Osteoblast (primary cell): ENCODE data around the gene TOMM7. TPM values are rescaled to one million over a fixed set of nuclear protein-coding genes. Genes with fewer than 3 reads are reported as not detected.

Experiments used
- DNase-seq: peaks from one replicate; pipeline ENCODE4 v3.0.0; 2011; ENCODE audit warnings: low spot score, mixed read lengths; ENCODE audit not compliant: insufficient read length; ENCODE audit errors: missing footprints
- H2AFZ ChIP-seq: 2 replicates; pipeline ENCODE4 v1.6.0; 2011; ENCODE audit warnings: mild to moderate bottlenecking, low read length
- H3K27ac ChIP-seq: 2 replicates; pipeline ENCODE4 v1.5.1; 2011; ENCODE audit warnings: mild to moderate bottlenecking, low read depth, low read length, moderate library complexity
- H3K27me3 ChIP-seq: 2 replicates; pipeline ENCODE4 v1.6.0; 2012; ENCODE audit warnings: mild to moderate bottlenecking, control low read depth, inconsistent platforms, low read length, moderate library complexity; ENCODE audit not compliant: insufficient read depth
- H3K36me3 ChIP-seq: 2 replicates; pipeline ENCODE4 v1.5.1; 2011; ENCODE audit warnings: mild to moderate bottlenecking, low read length, control low read depth, moderate library complexity; ENCODE audit not compliant: insufficient read depth
- H3K4me1 ChIP-seq: 2 replicates; pipeline ENCODE4 v1.5.1; 2011; ENCODE audit warnings: mild to moderate bottlenecking, low read length, control low read depth, moderate library complexity; ENCODE audit not compliant: insufficient read depth
- H3K4me2 ChIP-seq: 2 replicates; pipeline ENCODE4 v1.6.0; 2011; ENCODE audit warnings: mild to moderate bottlenecking, low read length; ENCODE audit not compliant: insufficient read depth
- H3K4me3 ChIP-seq: fragments of 200-600 bp; sonication (generic); 3 replicates; pipeline ENCODE4 v1.5.1; 2012; ENCODE audit warnings: mild to moderate bottlenecking, low read length, inconsistent platforms; ENCODE audit not compliant: insufficient read depth
- H3K79me2 ChIP-seq: 2 replicates; pipeline ENCODE4 v1.6.0; 2012; ENCODE audit warnings: mild to moderate bottlenecking, low read length, control low read depth, inconsistent platforms; ENCODE audit not compliant: insufficient read depth
- H3K9me3 ChIP-seq: 2 replicates; pipeline ENCODE4 v1.5.1; 2011; ENCODE audit warnings: low read depth, low read length, control low read depth
- H4K20me1 ChIP-seq: 2 replicates; pipeline ENCODE4 v1.6.0; 2012; ENCODE audit warnings: mild to moderate bottlenecking, low read length, control low read depth; ENCODE audit not compliant: insufficient read depth
- total RNA-seq: library from RNA; depleted of rRNA; stranded (reverse); fragments of >200 nt; gene quantifications from 2 replicates; pipeline ENCODE4 v1.2.3, GENCODE V29; 2012
- TF ChIP-seq, protein P1 (sequence below): IDR thresholded peaks from 2 replicates; pipeline ENCODE4 v1.5.1; 2011; ENCODE audit warnings: mild to moderate bottlenecking, low read depth, low read length, moderate library complexity; ENCODE audit errors: extremely low read depth

TOMM7 gene
- total RNA-seq, 1 donor: 144 TPM

DNA sequence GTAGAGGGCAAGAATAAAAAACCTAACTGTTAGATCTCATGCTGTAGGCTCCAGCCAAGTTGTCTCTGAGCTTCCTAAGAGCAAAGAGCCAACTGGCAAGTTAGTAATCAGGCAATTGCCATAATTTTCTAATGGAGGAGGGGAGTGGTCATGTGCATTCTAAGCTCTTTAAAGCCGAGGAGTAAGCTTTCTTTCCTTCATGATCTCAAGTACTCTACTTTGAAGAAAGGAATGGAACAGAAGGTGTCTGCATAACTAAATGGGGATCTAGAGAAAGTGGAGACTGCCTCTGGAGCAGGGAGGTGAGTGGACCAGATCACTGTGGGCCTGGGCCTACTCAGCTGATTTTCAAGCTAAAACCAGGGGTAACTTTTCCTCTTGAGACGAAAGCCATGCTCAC lies 37.7 kb upstream of the TOMM7 start:
- DNase-seq: no peak
- Histone ChIP-seq H3K4me2 (no peak overlapping the region), H3K4me1 (peaks cover 66% of the 10 kb centered on the region)

DNA sequence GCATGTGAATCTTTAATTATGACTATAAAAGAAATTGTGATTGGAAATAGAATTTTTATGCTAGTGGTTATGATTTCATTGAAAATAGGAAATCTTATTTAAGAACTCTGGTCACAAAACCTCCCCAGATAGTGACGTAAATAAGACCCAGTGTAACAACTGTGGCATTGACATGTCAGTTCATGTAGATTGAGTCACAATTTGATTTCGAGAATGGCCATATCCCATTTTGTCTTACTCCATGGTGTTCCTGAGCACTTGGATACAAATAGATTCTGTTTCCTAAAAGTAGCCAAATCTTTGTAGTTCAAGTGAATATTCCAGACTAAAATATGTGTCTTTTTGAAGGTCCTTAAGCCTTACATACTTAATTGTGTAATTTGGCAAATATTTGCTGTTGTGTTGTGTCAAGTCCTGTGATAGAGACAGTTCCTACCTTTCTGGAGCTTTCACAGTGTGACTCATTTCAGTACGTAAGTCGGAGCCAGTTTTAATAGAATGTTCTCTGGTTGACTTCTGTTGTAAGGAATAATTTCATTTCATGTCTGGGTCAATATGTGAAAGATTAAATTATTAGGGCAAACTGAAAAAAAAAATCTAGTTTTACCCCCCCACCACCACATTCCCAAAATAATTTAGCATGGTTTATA lies 37.1 kb upstream of the TOMM7 start:
- H3K27ac ChIP-seq: peak overlapping the region; percentile 91
- H3K79me2 ChIP-seq: peaks cover 9% of the 10 kb centered on the region
- no peak overlapping the region for H2AFZ ChIP-seq
- no peaks in the 10 kb centered on the region for H4K20me1 ChIP-seq
- H3K4me1 ChIP-seq: peaks cover 65% of the 10 kb centered on the region
- H3K27me3 ChIP-seq: no peaks in the 10 kb centered on the region
- no peak overlapping the region for H3K4me3 ChIP-seq
- H3K4me2 ChIP-seq: peak overlapping the region; percentile 29
- no peak for DNase-seq
- peaks cover 42% of the 10 kb centered on the region for H3K36me3 ChIP-seq
- TF ChIP-seq, protein P1, sequence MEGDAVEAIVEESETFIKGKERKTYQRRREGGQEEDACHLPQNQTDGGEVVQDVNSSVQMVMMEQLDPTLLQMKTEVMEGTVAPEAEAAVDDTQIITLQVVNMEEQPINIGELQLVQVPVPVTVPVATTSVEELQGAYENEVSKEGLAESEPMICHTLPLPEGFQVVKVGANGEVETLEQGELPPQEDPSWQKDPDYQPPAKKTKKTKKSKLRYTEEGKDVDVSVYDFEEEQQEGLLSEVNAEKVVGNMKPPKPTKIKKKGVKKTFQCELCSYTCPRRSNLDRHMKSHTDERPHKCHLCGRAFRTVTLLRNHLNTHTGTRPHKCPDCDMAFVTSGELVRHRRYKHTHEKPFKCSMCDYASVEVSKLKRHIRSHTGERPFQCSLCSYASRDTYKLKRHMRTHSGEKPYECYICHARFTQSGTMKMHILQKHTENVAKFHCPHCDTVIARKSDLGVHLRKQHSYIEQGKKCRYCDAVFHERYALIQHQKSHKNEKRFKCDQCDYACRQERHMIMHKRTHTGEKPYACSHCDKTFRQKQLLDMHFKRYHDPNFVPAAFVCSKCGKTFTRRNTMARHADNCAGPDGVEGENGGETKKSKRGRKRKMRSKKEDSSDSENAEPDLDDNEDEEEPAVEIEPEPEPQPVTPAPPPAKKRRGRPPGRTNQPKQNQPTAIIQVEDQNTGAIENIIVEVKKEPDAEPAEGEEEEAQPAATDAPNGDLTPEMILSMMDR: no peak
- H3K9me3 ChIP-seq: no peaks in the 10 kb centered on the region

More for the DNA sequence above, 37.7 kb upstream of the TOMM7 start:
- TF ChIP-seq, protein P1: no peak
- Histone ChIP-seq H3K27me3 (no peaks in the 10 kb centered on the region), H4K20me1 (no peaks in the 10 kb centered on the region), H3K4me3 (no peak overlapping the region), H3K9me3 (no peaks in the 10 kb centered on the region), H2AFZ (no peak overlapping the region), H3K36me3 (peaks cover 38% of the 10 kb centered on the region), H3K27ac (peak overlapping the region; percentile 91), H3K79me2 (peaks cover 4% of the 10 kb centered on the region)

DNA sequence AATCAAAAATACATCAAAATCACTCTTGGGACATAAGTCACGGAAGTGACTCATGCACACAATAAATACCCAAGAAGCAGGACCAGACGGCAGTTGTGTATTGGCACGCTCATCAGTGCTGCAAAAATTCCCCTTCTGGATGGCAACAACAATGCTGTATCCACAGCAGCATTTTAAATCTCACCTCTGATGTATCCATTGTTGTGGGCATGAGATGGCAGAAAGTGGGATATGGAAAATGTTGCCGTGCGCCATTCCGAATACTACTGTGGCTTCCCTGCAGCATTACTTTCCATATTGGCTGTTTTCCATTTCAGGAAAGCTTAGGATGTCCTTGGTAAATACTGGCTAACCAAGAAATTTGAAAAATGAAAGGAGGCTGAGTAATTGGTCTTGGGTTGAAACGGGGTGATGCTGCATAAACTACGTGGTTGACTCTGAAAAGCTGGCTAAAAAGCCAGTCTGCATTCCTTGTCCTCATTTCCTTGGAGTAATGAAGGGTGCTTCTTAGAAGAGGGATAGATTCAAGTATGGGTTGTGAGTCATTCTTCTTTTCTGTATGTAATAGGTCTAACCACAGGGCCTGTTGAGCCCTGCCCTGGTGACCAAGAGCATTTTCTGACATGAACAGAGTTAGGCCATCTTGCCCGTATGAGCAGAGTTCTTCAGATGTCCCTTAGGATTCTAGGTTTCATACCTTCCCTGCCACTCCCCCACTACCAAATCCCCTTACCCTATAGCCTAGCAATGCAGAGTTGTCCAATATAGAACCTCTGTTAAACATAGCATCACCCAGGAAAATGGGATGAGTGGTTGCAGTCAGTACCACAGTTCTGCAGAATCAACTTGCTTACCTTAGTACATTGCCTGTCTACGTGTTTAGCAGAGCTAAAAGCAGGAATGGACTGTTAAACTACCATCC lies 36.3 kb upstream of the TOMM7 start:
- TF ChIP-seq, protein P1: no peak
- Histone ChIP-seq H3K4me1 (peaks cover 58% of the 10 kb centered on the region), H4K20me1 (no peaks in the 10 kb centered on the region), H3K27ac (peak overlapping the region; percentile 91), H3K36me3 (peaks cover 42% of the 10 kb centered on the region), H3K79me2 (peaks cover 9% of the 10 kb centered on the region), H3K4me2 (peak overlapping the region; percentile 29), H3K9me3 (no peaks in the 10 kb centered on the region), H3K4me3 (no peak overlapping the region), H2AFZ (no peak overlapping the region), H3K27me3 (no peaks in the 10 kb centered on the region)
- DNase-seq: peak; percentile 93

DNA sequence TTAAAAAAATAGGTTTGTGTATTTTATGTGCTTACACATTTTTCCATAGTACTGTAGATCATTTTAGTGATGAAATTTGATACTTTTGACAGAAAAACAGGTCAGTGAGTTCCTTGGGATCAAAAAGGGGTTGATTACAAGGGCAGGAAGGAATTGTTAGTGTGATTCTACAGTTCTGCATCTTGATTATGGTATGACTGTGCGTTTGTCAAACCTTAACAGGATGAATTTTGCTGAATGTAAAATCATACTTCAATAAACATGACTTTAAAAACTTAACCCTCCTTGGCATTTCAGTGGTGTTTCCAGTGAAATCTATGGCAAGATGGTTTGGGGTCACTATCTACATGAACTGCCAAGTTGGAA lies 35.6 kb upstream of the TOMM7 start:
- no peak for DNase-seq
- Histone ChIP-seq H3K27me3 (no peaks in the 10 kb centered on the region), H3K4me3 (no peak overlapping the region), H3K4me2 (peak overlapping the region; percentile 15), H3K4me1 (peaks cover 55% of the 10 kb centered on the region), H3K36me3 (peaks cover 39% of the 10 kb centered on the region), H3K9me3 (no peaks in the 10 kb centered on the region), H4K20me1 (no peaks in the 10 kb centered on the region), H3K79me2 (peaks cover 9% of the 10 kb centered on the region), H2AFZ (no peak overlapping the region), H3K27ac (peak overlapping the region; percentile 91)
- TF ChIP-seq, protein P1: no peak
